GM12864 (cell line): ENCODE data around the gene RYR2.
"Not testable (repeated sequence)": the region's sequence is repeated elsewhere in the genome, so short reads cannot be mapped to it uniquely, and the experiment has no call there.

Source experiments
- DNase-seq: peaks from one replicate; pipeline ENCODE4 v3.0.0-alpha.2; 2011; ENCODE audit warnings: low read depth
- H3K4me3 ChIP-seq: 2 replicates; pipeline ENCODE4 v1.5.1; 2011; ENCODE audit warnings: mild to moderate bottlenecking, low read depth, low read length, control low read depth
- TF ChIP-seq, protein P1 (sequence below): IDR thresholded peaks from 2 replicates; pipeline ENCODE4 v1.5.1; 2011; ENCODE audit warnings: low read depth, mild to moderate bottlenecking, moderate library complexity, low read length, control low read depth, inconsistent platforms; ENCODE audit errors: missing control alignments

The RYR2 gene

DNA sequence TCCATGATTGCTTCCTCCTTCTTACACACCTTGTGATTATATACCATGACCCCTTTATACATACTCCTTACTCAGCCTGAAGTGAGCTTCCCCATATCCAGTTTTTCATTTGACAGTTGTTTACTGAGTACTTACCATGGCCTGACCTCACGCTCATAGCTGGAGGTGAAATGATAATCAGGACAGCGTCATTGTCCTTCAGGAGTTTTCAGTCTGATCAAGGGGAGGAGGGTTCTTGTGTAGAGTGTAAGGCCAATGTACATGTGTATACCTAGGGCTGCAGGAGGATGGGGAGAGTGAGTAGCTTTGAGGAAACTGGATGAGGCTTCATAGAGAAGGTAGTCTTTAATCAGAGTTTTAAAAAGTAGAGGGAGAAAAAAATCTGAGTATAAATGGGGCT lies 325.8 kb downstream of the RYR2 start:
- TF ChIP-seq, protein P1, sequence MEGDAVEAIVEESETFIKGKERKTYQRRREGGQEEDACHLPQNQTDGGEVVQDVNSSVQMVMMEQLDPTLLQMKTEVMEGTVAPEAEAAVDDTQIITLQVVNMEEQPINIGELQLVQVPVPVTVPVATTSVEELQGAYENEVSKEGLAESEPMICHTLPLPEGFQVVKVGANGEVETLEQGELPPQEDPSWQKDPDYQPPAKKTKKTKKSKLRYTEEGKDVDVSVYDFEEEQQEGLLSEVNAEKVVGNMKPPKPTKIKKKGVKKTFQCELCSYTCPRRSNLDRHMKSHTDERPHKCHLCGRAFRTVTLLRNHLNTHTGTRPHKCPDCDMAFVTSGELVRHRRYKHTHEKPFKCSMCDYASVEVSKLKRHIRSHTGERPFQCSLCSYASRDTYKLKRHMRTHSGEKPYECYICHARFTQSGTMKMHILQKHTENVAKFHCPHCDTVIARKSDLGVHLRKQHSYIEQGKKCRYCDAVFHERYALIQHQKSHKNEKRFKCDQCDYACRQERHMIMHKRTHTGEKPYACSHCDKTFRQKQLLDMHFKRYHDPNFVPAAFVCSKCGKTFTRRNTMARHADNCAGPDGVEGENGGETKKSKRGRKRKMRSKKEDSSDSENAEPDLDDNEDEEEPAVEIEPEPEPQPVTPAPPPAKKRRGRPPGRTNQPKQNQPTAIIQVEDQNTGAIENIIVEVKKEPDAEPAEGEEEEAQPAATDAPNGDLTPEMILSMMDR = no peak
- no peak overlapping the region for H3K4me3 ChIP-seq
- DNase-seq = no peak

DNA sequence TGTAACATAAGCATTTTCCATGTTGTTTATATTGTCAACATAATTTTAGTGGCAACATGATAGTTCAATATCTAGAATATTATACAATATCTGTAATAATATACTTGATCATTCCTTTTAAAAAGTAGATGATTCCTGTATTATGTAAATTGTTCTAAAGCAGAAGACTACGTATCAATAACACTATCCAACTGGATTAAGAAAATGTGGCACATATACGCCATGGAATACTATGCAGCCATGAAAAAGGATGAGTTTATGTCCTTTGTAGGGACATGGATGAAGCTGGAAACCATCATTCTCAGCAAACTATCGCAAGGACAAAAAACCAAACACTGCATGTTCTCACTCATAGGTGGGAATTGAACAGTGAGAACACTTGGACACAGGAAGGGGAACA lies 329.5 kb downstream of the RYR2 start:
- not testable (repeated sequence) for DNase-seq, H3K4me3 ChIP-seq

DNA sequence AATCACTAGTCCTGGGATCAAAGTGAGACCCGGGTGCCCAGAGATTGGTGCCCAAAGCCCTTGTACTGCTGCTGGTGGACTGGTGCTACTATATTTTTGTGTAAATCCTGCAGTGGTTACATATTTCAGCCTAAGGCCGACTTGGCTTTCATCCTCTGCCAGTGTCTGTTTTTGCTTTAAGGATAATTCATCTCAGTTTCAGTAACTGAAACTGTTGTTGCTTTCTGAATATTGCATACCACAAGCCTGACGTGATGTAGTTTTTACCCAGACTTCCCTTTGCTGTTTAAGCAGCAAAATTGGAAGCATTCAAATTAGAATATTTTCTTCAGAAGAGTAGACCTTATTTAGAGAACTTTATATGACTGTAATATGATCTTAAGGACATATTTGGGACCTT lies 341.8 kb downstream of the RYR2 start:
- H3K4me3 ChIP-seq = no peak overlapping the region
- TF ChIP-seq, protein P1 = no peak
- no peak for DNase-seq

DNA sequence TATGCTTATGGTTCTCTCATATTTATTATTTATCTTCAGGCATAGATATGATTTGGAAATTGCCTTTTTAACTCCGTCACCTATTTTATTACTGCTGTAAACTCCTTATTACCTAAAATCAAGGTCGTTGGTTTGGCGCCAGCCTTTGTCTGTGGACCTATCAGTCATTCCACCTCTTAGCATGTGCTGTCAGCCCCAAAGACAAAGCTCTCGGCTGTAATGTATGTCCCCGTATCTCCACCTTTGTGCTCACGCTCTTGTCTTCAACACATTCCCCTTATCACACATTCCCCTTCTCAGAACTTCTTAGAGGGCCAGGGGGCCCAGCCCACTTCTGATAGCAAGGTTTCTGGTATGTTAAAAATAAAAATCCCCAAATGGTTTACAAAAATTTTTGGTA lies 342.2 kb downstream of the RYR2 start:
- TF ChIP-seq, protein P1 = no peak
- no peak for DNase-seq
- H3K4me3 ChIP-seq = no peak overlapping the region

DNA sequence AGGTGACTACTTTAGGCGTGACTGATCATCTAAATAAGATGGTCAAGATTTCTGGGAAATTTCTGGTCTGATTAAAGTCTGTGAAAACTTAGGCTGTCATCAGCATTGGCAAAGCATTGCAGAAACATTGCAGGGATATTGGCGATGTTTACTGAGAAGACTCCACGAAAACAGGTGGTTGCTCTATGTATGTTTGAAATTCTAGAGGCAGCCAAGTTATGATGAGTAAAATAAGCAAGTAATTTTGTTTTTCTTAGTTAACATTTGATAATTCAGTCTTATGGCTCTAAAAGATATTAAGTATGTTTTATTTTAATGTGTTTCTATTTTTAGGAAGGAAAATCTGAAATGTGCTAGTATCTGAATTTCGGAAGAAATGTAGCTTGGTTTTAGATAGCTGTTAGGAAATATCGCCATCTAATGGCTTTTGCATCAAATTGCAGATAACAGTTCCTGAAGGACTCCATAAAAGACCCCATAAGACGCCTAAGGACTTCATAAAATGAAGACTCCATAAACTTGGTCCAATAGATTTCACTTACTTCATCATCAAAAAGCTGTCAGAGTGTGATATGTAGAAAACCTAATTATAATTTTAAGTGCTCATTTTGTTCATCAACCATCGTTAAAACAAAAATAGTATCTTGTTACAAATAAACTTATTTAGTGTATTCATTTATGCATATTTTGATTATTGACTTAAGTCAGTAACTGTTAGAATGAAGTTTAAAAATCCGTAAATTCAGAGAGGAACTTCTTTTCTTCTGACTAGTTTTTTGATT lies 344.6 kb downstream of the RYR2 start:
- no peak overlapping the region for H3K4me3 ChIP-seq
- TF ChIP-seq, protein P1 = peak; percentile 62
- no peak for DNase-seq

DNA sequence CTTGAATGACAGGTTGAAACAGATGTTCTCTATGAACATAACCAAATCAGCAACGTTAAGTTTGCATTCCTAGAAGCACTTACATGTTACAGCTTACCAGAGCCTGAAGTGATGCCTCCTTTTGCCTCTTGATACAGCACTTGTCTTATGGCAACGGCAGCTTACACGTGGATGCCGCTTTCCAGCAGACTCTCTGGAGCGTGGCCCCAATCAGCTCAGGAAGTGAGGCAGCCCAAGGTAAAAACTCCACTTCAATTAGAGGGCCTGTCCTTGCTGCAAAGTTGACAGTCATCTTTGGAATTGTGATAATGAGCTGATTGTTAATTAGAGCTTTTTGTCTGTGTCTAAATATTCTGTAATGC lies 345.1 kb downstream of the RYR2 start:
- TF ChIP-seq, protein P1 = no peak
- H3K4me3 ChIP-seq = no peak overlapping the region
- DNase-seq = no peak

DNA sequence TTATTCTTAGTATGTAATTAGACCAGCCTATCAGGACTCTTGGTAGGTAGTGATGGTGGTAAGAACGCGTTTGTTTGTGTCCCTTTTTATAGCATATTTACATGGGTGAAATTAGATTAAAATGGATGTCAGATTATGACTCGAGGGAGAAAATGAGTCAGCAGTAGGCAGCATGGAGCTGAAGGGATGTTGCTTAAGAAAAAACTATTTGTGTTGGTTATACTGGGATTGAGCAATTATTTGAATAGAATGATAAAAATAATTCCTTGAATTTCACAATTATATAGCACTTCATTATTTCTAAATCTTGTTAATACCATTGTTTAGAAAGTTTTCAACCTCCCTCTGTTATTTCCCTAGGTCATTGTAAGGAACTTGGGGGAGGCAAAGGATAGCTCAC lies 348.8 kb downstream of the RYR2 start:
- H3K4me3 ChIP-seq = no peak overlapping the region
- DNase-seq = no peak
- TF ChIP-seq, protein P1 = no peak
